ENCODE measurements around the gene SERPINB1. TPM values are rescaled to one million over a fixed set of nuclear protein-coding genes. Genes with fewer than 3 reads are reported as not detected.

The SERPINB1 gene
- total RNA-seq, 2 donors from 2014 or later: 30.6 to 38.5 TPM

GRCh38 chr6:2885967-2886735 is 44.5 kb upstream of the SERPINB1 start:
- no peak overlapping the region for H3K4me3 ChIP-seq (ENCODE audit: low read length)
- no peak for TF ChIP-seq CTCF (conservative IDR thresholded peaks at IDR 0.05)
- peaks cover 31% of the 10 kb centered on the region for H3K36me3 Mint-ChIP-seq (ENCODE audit: low read depth)
- no peak overlapping the region for H3K27ac ChIP-seq (ENCODE audit: low read depth, low read length)
- H3K36me3 ChIP-seq (ENCODE audit: control insufficient read depth, insufficient read depth, low read length): peaks cover 32% of the 10 kb centered on the region
- H3K4me1 ChIP-seq (ENCODE audit: control insufficient read depth, insufficient read depth, low read length): no peaks in the 10 kb centered on the region
- no peaks in the 10 kb centered on the region for H3K27me3 Mint-ChIP-seq (ENCODE audit: insufficient read depth)
- 72 to 84% methylated on average over 4 to 6 of the region's 6 CpGs for WGBS, 2 experiments (ENCODE audit: insufficient coverage in 1 of 2, insufficient read length in 1 of 2)
- H3K4me3 Mint-ChIP-seq: no peak overlapping the region
- peaks cover 3% of the 10 kb centered on the region for H3K9me3 Mint-ChIP-seq
- H3K27me3 ChIP-seq (ENCODE audit: control insufficient read depth, insufficient read depth, low read length, poor library complexity, severe bottlenecking): no peaks in the 10 kb centered on the region
- peaks cover 19% of the 10 kb centered on the region for H3K4me1 Mint-ChIP-seq
- H3K9ac ChIP-seq (ENCODE audit: extremely low read depth, low read length, poor library complexity, severe bottlenecking): no peak overlapping the region
- H3K9me3 ChIP-seq (ENCODE audit: control insufficient read depth, low read length): no peaks in the 10 kb centered on the region
- H3K27ac Mint-ChIP-seq: peak overlapping the region; percentile 65
- DNase-seq: peak; percentile 53

- TF ChIP-seq CTCF (conservative IDR thresholded peaks at IDR 0.05): no peak
- Mint-ChIP-seq H3K36me3 (ENCODE audit: low read depth) (peaks cover 17% of the 10 kb centered on the region), H3K9me3 (peaks cover 3% of the 10 kb centered on the region), H3K4me1 (peaks cover 12% of the 10 kb centered on the region), H3K4me3 (no peak overlapping the region), H3K27ac (no peak overlapping the region), H3K27me3 (ENCODE audit: insufficient read depth) (no peaks in the 10 kb centered on the region)
- WGBS, 2 experiments (ENCODE audit: insufficient coverage in 1 of 2, insufficient read length in 1 of 2): 92% methylated on average over 3 of the region's 3 CpGs; no CpG with 5 or more reads in 1 of the 2 experiments
- no peaks in the 10 kb centered on the region for H3K27me3 ChIP-seq (ENCODE audit: control insufficient read depth, insufficient read depth, low read length, poor library complexity, severe bottlenecking)
- H3K4me3 ChIP-seq (ENCODE audit: low read length): no peak overlapping the region
- no peaks in the 10 kb centered on the region for H3K4me1 ChIP-seq (ENCODE audit: control insufficient read depth, insufficient read depth, low read length)
- no peak overlapping the region for H3K27ac ChIP-seq (ENCODE audit: low read depth, low read length)
- no peak overlapping the region for H3K9ac ChIP-seq (ENCODE audit: extremely low read depth, low read length, poor library complexity, severe bottlenecking)
- DNase-seq: no peak
- H3K9me3 ChIP-seq (ENCODE audit: control insufficient read depth, low read length): no peaks in the 10 kb centered on the region
- peaks cover 18% of the 10 kb centered on the region for H3K36me3 ChIP-seq (ENCODE audit: control insufficient read depth, insufficient read depth, low read length)
These were observed 43.1 kb upstream of the SERPINB1 start for GRCh38 chr6:2884804-2885203.

GRCh38 chr6:2883673-2884072 is 42.0 kb upstream of the SERPINB1 start:
- peaks cover 9% of the 10 kb centered on the region for H3K36me3 Mint-ChIP-seq (ENCODE audit: low read depth)
- no peak for TF ChIP-seq CTCF (conservative IDR thresholded peaks at IDR 0.05)

More at GRCh38 chr6:2883673-2884072, 42.0 kb upstream of the SERPINB1 start:
- H3K9me3 Mint-ChIP-seq: peaks cover 3% of the 10 kb centered on the region
- Histone ChIP-seq H3K27me3 (ENCODE audit: control insufficient read depth, insufficient read depth, low read length, poor library complexity, severe bottlenecking) (no peaks in the 10 kb centered on the region), H3K9ac (ENCODE audit: extremely low read depth, low read length, poor library complexity, severe bottlenecking) (no peak overlapping the region), H3K27ac (ENCODE audit: low read depth, low read length) (no peak overlapping the region), H3K4me1 (ENCODE audit: control insufficient read depth, insufficient read depth, low read length) (no peaks in the 10 kb centered on the region), H3K9me3 (ENCODE audit: control insufficient read depth, low read length) (no peaks in the 10 kb centered on the region), H3K4me3 (ENCODE audit: low read length) (no peak overlapping the region), H3K36me3 (ENCODE audit: control insufficient read depth, insufficient read depth, low read length) (peaks cover 8% of the 10 kb centered on the region)
- DNase-seq: peak; percentile 32
- H3K4me3 Mint-ChIP-seq: no peak overlapping the region
- peaks cover 17% of the 10 kb centered on the region for H3K4me1 Mint-ChIP-seq
- 86 to 94% methylated on average over 2 of the region's 2 CpGs for WGBS, 2 experiments (ENCODE audit: insufficient coverage in 1 of 2, insufficient read length in 1 of 2)
- H3K27me3 Mint-ChIP-seq (ENCODE audit: insufficient read depth): no peaks in the 10 kb centered on the region
- no peak overlapping the region for H3K27ac Mint-ChIP-seq
